H9 (cell line): ENCODE results near the gene GPR21. TPM values are rescaled to one million over a fixed set of nuclear protein-coding genes. Genes with fewer than 3 reads are reported as not detected.

Source experiments
- DNase-seq: peaks from one replicate; pipeline ENCODE4 v3.0.0-alpha.2; 2017
- H2AFZ ChIP-seq: one replicate; pipeline ENCODE4 v1.6.1; 2013; ENCODE audit warnings: mild to moderate bottlenecking, low read length, control low read depth, moderate library complexity
- H2AK5ac ChIP-seq: 2 replicates; pipeline ENCODE4 v1.6.1; 2013; ENCODE audit warnings: low read length, control low read depth, mixed read lengths; ENCODE audit not compliant: insufficient read length
- H2BK120ac ChIP-seq: one replicate; pipeline ENCODE4 v1.6.1; 2013; ENCODE audit warnings: low read depth, mild to moderate bottlenecking, low read length, control low read depth, inconsistent platforms; ENCODE audit not compliant: poor library complexity, severe bottlenecking
- H2BK12ac ChIP-seq: 2 replicates; pipeline ENCODE4 v1.6.1; 2013; ENCODE audit warnings: low read length, control low read depth, mixed read lengths, low read depth; ENCODE audit not compliant: insufficient read length
- H2BK15ac ChIP-seq: 2 replicates; pipeline ENCODE4 v1.6.1; 2013; ENCODE audit warnings: low read depth, low read length, control low read depth
- H2BK20ac ChIP-seq: one replicate; pipeline ENCODE4 v1.6.1; 2013; ENCODE audit warnings: low read depth, mild to moderate bottlenecking, low read length, control low read depth, inconsistent platforms; ENCODE audit not compliant: poor library complexity, severe bottlenecking
- H2BK5ac ChIP-seq: 2 replicates; pipeline ENCODE4 v1.6.1; 2013; ENCODE audit warnings: low read length, control low read depth, mixed read lengths; ENCODE audit not compliant: insufficient read length
- H3K14ac ChIP-seq: 2 replicates; pipeline ENCODE4 v1.6.1; 2013; ENCODE audit warnings: low read length, control low read depth; ENCODE audit not compliant: insufficient read depth
- H3K18ac ChIP-seq: 2 replicates; pipeline ENCODE4 v1.6.1; 2013; ENCODE audit warnings: low read depth, mild to moderate bottlenecking, mixed read lengths, low read length, control low read depth; ENCODE audit not compliant: insufficient read length
- H3K23ac ChIP-seq: 2 replicates; pipeline ENCODE4 v1.6.1; 2013; ENCODE audit warnings: low read length, control low read depth, mixed read lengths, low read depth; ENCODE audit not compliant: insufficient read length
- H3K23me2 ChIP-seq: 2 replicates; pipeline ENCODE4 v1.6.1; 2013; ENCODE audit warnings: low read depth, mild to moderate bottlenecking, mixed read lengths, low read length, control low read depth; ENCODE audit not compliant: insufficient read length, poor library complexity, severe bottlenecking
- H3K27ac ChIP-seq: 2 replicates; pipeline ENCODE4 v1.5.1; 2013; ENCODE audit warnings: low read length, control low read depth, mixed read lengths, low read depth; ENCODE audit not compliant: insufficient read length
- H3K27me3 ChIP-seq: 2 replicates; pipeline ENCODE4 v1.6.1; 2013; ENCODE audit warnings: low read length, control low read depth, inconsistent platforms; ENCODE audit not compliant: insufficient read depth
- H3K4ac ChIP-seq: 2 replicates; pipeline ENCODE4 v1.6.1; 2013; ENCODE audit warnings: low read depth, mild to moderate bottlenecking, control low read depth, inconsistent platforms, low read length, moderate library complexity
- H3K4me1 ChIP-seq: 2 replicates; pipeline ENCODE4 v1.6.1; 2013; ENCODE audit warnings: low read length, control low read depth, inconsistent platforms; ENCODE audit not compliant: insufficient read depth
- H3K4me2 ChIP-seq: 2 replicates; pipeline ENCODE4 v1.6.1; 2013; ENCODE audit warnings: low read length, control low read depth, mixed read lengths; ENCODE audit not compliant: insufficient read length, insufficient read depth
- H3K56ac ChIP-seq: 2 replicates; pipeline ENCODE4 v1.6.1; 2013; ENCODE audit warnings: low read depth, mild to moderate bottlenecking, mixed read lengths, low read length, control low read depth; ENCODE audit not compliant: insufficient read length
- H3K79me1 ChIP-seq: 2 replicates; pipeline ENCODE4 v1.6.1; 2013; ENCODE audit warnings: low read depth, mild to moderate bottlenecking, moderate library complexity, low read length, control low read depth, inconsistent platforms; ENCODE audit not compliant: insufficient read depth, poor library complexity, severe bottlenecking
- H3K79me2 ChIP-seq: 2 replicates; pipeline ENCODE4 v1.6.1; 2013; ENCODE audit warnings: low read length, control low read depth, inconsistent platforms; ENCODE audit not compliant: insufficient read depth
- H3K9ac ChIP-seq: 2 replicates; pipeline ENCODE4 v1.6.1; 2013; ENCODE audit warnings: low read length, control low read depth, mixed read lengths; ENCODE audit not compliant: insufficient read length; ENCODE audit errors: extremely low read depth
- H3K9me3 ChIP-seq: one replicate; pipeline ENCODE4 v1.6.1; 2013; ENCODE audit warnings: low read depth, low read length, inconsistent platforms; ENCODE audit not compliant: control insufficient read depth
- H3T11ph ChIP-seq: one replicate; pipeline ENCODE4 v1.6.1; 2013; ENCODE audit warnings: mild to moderate bottlenecking, low read length, control low read depth, inconsistent platforms
- H4K20me1 ChIP-seq: one replicate; pipeline ENCODE4 v1.6.1; 2013; ENCODE audit not compliant: control insufficient read depth, insufficient read length, insufficient read depth
- H4K5ac ChIP-seq: 2 replicates; pipeline ENCODE4 v1.6.1; 2013; ENCODE audit warnings: low read depth, mild to moderate bottlenecking, mixed read lengths, low read length, control low read depth; ENCODE audit not compliant: insufficient read length
- H4K8ac ChIP-seq: replicated peaks from 2 replicates; pipeline ENCODE4 v1.6.1; 2013; ENCODE audit warnings: low read length, control low read depth, mixed read lengths, low read depth; ENCODE audit not compliant: insufficient read length
- H4K91ac ChIP-seq: 2 replicates; pipeline ENCODE4 v1.6.1; 2013; ENCODE audit warnings: low read depth, mild to moderate bottlenecking, moderate library complexity, mixed read lengths, low read length, control low read depth; ENCODE audit not compliant: insufficient read length
- H3K27ac Mint-ChIP-seq, 3 experiments: 2 replicates in 2 of 3; 3 replicates in 1 of 3; pipeline ENCODE4 v1.8.0; 2020 to 2021; ENCODE audit warnings: mixed read lengths in 3 of 3, mild to moderate bottlenecking in 1 of 3, moderate library complexity in 1 of 3
- H3K27me3 Mint-ChIP-seq: 2 replicates; pipeline ENCODE4 v1.8.0; 2021; ENCODE audit warnings: low read depth, mild to moderate bottlenecking, moderate library complexity, mixed read lengths
- H3K36me3 Mint-ChIP-seq, 3 experiments: 2 replicates in 2 of 3; 3 replicates in 1 of 3; pipeline ENCODE4 v1.8.0; 2020 to 2021; ENCODE audit warnings: low read depth in 3 of 3, mixed read lengths in 3 of 3; ENCODE audit not compliant: insufficient read depth in 1 of 3
- H3K4me1 Mint-ChIP-seq, 2 experiments: 2 replicates each; pipeline ENCODE4 v1.8.0; 2020; ENCODE audit warnings: mixed read lengths in 2 of 2
- H3K4me3 Mint-ChIP-seq, 2 experiments: 2 replicates in 1 of 2; 3 replicates in 1 of 2; pipeline ENCODE4 v1.8.0; 2020 to 2021; ENCODE audit warnings: mild to moderate bottlenecking in 2 of 2, mixed read lengths in 2 of 2, moderate library complexity in 1 of 2
- H3K9me3 Mint-ChIP-seq, 2 experiments: 2 replicates in 1 of 2; 3 replicates in 1 of 2; pipeline ENCODE4 v1.8.0; 2020; ENCODE audit warnings: mild to moderate bottlenecking in 2 of 2, mixed read lengths in 2 of 2, moderate library complexity in 1 of 2
- WGBS: extraction: QIAGEN DNeasy Blood & Tissue Kit; methylation state at CpG from one replicate; pipeline ENCODE4 v1.1.7; 2013; ENCODE audit warnings: missing lambda C conversion rate, low lambda C conversion rate, mixed read lengths; ENCODE audit not compliant: insufficient read length; ENCODE audit errors: extremely low coverage; 5-methylcytosine and 5-hydroxymethylcytosine counted together
- total RNA-seq: library from RNA; stranded (reverse); gene quantifications from 2 replicates; pipeline ENCODE4 v1.2.1, GENCODE V29; 2021
- TF ChIP-seq, protein P1 (sequence below): fragments of 200-600 bp; sonication (generic); conservative IDR thresholded peaks from 3 replicates; pipeline ENCODE4 v1.8.0; 2021; ENCODE audit warnings: antibody characterized with exemption, mild to moderate bottlenecking

The GPR21 gene
- total RNA-seq, 1 experiment from 2014 or later = 0.87 TPM

- Mint-ChIP-seq H3K4me1 (peaks cover 0 to 11% of the 10 kb centered on the region in 2 experiments; a peak in 2 of 4 replicates), H3K27ac (0 out of 7 replicates have a peak overlapping the region, but pooled peaks of 1 of the 3 experiments have one; percentile 19), H3K27me3 (no peaks in the 10 kb centered on the region), H3K9me3 (no peaks in the 10 kb centered on the region), H3K36me3 (peaks cover 0 to 13% (median 4%) of the 10 kb centered on the region in 3 experiments; a peak in 4 of 7 replicates), H3K4me3 (no peak overlapping the region)
- Histone ChIP-seq H3T11ph (no peak overlapping the region), H3K79me2 (no peaks in the 10 kb centered on the region), H2AK5ac (no peak overlapping the region), H2BK12ac (no peak overlapping the region), H3K14ac (no peak overlapping the region), H3K4ac (no peak overlapping the region), H2BK120ac (no peak overlapping the region), H2BK5ac (no peak overlapping the region), H3K9me3 (no peaks in the 10 kb centered on the region), H2AFZ (no peak overlapping the region), H3K4me2 (no peak overlapping the region), H3K27me3 (no peaks in the 10 kb centered on the region), H3K18ac (no peak overlapping the region), H3K56ac (no peak overlapping the region), H3K79me1 (no peaks in the 10 kb centered on the region), H2BK20ac (no peak overlapping the region), H3K23me2 (no peaks in the 10 kb centered on the region), H4K8ac (no peak overlapping the region), H3K23ac (no peak overlapping the region), H3K4me1 (no peaks in the 10 kb centered on the region), H3K9ac (no peak overlapping the region), H4K91ac (no peak overlapping the region), H4K20me1 (no peaks in the 10 kb centered on the region), H2BK15ac (no peak overlapping the region), H3K27ac (no peak overlapping the region), H4K5ac (no peak overlapping the region)
- no peak for DNase-seq
- TF ChIP-seq, protein P1, sequence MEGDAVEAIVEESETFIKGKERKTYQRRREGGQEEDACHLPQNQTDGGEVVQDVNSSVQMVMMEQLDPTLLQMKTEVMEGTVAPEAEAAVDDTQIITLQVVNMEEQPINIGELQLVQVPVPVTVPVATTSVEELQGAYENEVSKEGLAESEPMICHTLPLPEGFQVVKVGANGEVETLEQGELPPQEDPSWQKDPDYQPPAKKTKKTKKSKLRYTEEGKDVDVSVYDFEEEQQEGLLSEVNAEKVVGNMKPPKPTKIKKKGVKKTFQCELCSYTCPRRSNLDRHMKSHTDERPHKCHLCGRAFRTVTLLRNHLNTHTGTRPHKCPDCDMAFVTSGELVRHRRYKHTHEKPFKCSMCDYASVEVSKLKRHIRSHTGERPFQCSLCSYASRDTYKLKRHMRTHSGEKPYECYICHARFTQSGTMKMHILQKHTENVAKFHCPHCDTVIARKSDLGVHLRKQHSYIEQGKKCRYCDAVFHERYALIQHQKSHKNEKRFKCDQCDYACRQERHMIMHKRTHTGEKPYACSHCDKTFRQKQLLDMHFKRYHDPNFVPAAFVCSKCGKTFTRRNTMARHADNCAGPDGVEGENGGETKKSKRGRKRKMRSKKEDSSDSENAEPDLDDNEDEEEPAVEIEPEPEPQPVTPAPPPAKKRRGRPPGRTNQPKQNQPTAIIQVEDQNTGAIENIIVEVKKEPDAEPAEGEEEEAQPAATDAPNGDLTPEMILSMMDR = no peak
- WGBS = no CpG with 5 or more reads among the region's 13 CpGs
Observed at GRCh38 chr9:123034881-123035510, 1.5 kb downstream of the GPR21 start.
